HG03439 (cell line): ENCODE results near the gene VPS37C.

Source experiments
- ATAC-seq: cut with Tn5 transposase; IDR thresholded peaks from one replicate; pipeline ENCODE4 v1.9.1; 2021; ENCODE audit warnings: mild to moderate bottlenecking, moderate library complexity; ENCODE audit not compliant: unreplicated experiment

VPS37C gene

GRCh38 chr11:61155741-61156140 lies 5.5 kb downstream of the VPS37C start:
- ATAC-seq = no peak

GRCh38 chr11:61155312-61155711 lies 5.9 kb downstream of the VPS37C start:
- no peak for ATAC-seq

- no peak for ATAC-seq
These were observed 6.7 kb downstream of the VPS37C start for GRCh38 chr11:61154528-61154927.

- no peak for ATAC-seq
These were observed 7.6 kb downstream of the VPS37C start for GRCh38 chr11:61153593-61154095.

GRCh38 chr11:61152816-61153592 lies 8.2 kb downstream of the VPS37C start:
- no peak for ATAC-seq

- no peak for ATAC-seq
These were observed 9.5 kb downstream of the VPS37C start for GRCh38 chr11:61151545-61152252.

GRCh38 chr11:61150706-61151544 lies 10.3 kb downstream of the VPS37C start:
- no peak for ATAC-seq

- no peak for ATAC-seq
These were observed 11.3 kb downstream of the VPS37C start for GRCh38 chr11:61149624-61150615.

GRCh38 chr11:61147791-61148620 lies 13.2 kb downstream of the VPS37C start:
- no peak for ATAC-seq

GRCh38 chr11:61147271-61147670 lies 14.0 kb downstream of the VPS37C start:
- no peak for ATAC-seq

- no peak for ATAC-seq
These were observed 14.8 kb downstream of the VPS37C start for GRCh38 chr11:61146416-61146815.

- no peak for ATAC-seq
These were observed 15.8 kb downstream of the VPS37C start for GRCh38 chr11:61145228-61146005.

- ATAC-seq = no peak
These were observed 16.6 kb downstream of the VPS37C start for GRCh38 chr11:61144511-61145179.

GRCh38 chr11:61142424-61142823 lies 18.8 kb downstream of the VPS37C start:
- ATAC-seq = no peak

- no peak for ATAC-seq
These were observed 19.6 kb downstream of the VPS37C start for GRCh38 chr11:61141601-61142028.

- no peak for ATAC-seq
These were observed 20.8 kb downstream of the VPS37C start for GRCh38 chr11:61140416-61140815.

- ATAC-seq = no peak
These were observed 21.8 kb downstream of the VPS37C start for GRCh38 chr11:61139387-61139786.

- ATAC-seq = no peak
These were observed 22.3 kb downstream of the VPS37C start for GRCh38 chr11:61138935-61139334.
